ENCODE measurements around the gene CFAP68.

CFAP68 gene

DNA sequence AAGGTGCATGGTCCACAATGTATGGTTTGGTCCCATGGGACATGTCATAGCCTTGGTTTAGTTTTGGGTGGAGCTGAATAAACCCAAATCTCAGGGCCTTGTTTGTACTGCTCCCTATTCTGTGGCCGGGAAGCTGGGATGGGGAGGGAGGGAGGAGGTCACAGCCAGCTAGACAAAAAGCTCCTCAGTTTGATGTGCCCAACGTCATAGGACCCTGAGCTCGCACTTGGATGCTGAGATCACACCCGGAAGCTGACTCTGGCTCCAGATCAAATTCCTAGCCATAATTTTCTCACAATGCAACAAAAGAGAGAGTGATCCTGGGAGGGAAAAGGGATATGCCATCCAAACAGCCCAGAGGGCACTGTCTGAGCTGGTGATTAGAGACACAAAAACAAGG, 34.7 kb downstream of the CFAP68 start:
- Histone ChIP-seq H3K27ac (ENCODE audit: insufficient read depth, low read depth, low read length, poor library complexity, severe bottlenecking) (no peak overlapping the region), H3K27me3 (ENCODE audit: control insufficient read depth, insufficient read depth, low read length, poor library complexity, severe bottlenecking) (no peaks in the 10 kb centered on the region), H3K36me3 (ENCODE audit: control insufficient read depth, insufficient read depth, low read length) (no peaks in the 10 kb centered on the region), H3K4me3 (ENCODE audit: insufficient read depth, low read depth, low read length) (no peak overlapping the region), H3K4me1 (ENCODE audit: control insufficient read depth, insufficient read depth, low read length) (peaks cover 14% of the 10 kb centered on the region), H3K9me3 (ENCODE audit: control insufficient read depth, low read length) (no peaks in the 10 kb centered on the region)
- WGBS, 2 experiments = 88% methylated on average over 4 of the region's 4 CpGs

GRCh38 chr11:111916768-111917167, 37.4 kb downstream of the CFAP68 start:
- peaks cover 9% of the 10 kb centered on the region for H3K4me1 ChIP-seq (ENCODE audit: control insufficient read depth, insufficient read depth, low read length)
- no peaks in the 10 kb centered on the region for H3K27me3 ChIP-seq (ENCODE audit: control insufficient read depth, insufficient read depth, low read length, poor library complexity, severe bottlenecking)
- 95 to 96% methylated on average over 1 of the region's 1 CpG for WGBS, 2 experiments
- no peaks in the 10 kb centered on the region for H3K9me3 ChIP-seq (ENCODE audit: control insufficient read depth, low read length)
- no peaks in the 10 kb centered on the region for H3K36me3 ChIP-seq (ENCODE audit: control insufficient read depth, insufficient read depth, low read length)
- no peak overlapping the region for H3K4me3 ChIP-seq (ENCODE audit: insufficient read depth, low read depth, low read length)
- H3K27ac ChIP-seq (ENCODE audit: insufficient read depth, low read depth, low read length, poor library complexity, severe bottlenecking) = no peak overlapping the region

DNA sequence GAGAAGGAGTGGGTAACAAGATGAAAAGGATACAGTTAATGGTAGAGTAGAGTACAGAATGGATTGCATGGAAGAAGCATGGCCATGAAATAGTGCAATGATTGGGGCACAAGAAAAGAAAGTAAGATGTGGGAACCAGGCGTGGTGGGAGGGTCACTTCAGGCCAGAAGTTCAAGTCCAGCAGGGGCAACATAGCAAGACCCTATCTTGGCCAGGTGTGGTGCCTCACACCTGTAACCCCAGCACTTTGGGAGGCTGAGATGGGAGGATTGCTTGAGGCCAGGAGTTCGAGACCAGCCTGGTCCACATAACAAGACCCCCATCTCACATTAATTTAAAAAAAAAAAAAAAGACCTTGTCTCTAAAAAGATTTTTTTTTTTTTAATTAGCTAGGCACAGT, 38.0 kb downstream of the CFAP68 start:
- H3K27ac ChIP-seq (ENCODE audit: insufficient read depth, low read depth, low read length, poor library complexity, severe bottlenecking) = no peak overlapping the region
- 93 to 98% methylated on average over 1 to 2 of the region's 2 CpGs for WGBS, 2 experiments
- H3K9me3 ChIP-seq (ENCODE audit: control insufficient read depth, low read length) = no peaks in the 10 kb centered on the region
- no peak overlapping the region for H3K4me3 ChIP-seq (ENCODE audit: insufficient read depth, low read depth, low read length)
- peaks cover 4% of the 10 kb centered on the region for H3K4me1 ChIP-seq (ENCODE audit: control insufficient read depth, insufficient read depth, low read length)
- no peaks in the 10 kb centered on the region for H3K27me3 ChIP-seq (ENCODE audit: control insufficient read depth, insufficient read depth, low read length, poor library complexity, severe bottlenecking)
- H3K36me3 ChIP-seq (ENCODE audit: control insufficient read depth, insufficient read depth, low read length) = no peaks in the 10 kb centered on the region

DNA sequence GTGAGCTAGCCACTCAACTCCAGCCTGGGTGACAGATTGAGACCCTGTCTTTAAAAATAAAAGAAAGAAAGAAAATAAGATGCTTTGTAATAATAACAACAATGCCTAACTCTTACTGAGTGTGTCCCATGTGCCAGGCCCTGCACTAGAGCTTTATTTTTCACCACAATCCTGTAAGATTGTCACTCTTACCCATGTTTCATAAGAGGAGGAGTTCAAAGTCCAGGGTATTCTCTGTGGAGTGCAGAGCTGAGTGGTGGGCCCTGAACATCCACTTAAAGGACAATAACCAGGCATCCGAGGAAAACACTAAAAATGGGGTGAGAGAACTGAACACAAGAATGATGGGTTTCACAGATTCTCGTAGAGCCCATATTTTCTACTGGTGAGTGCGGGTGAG, 38.4 kb downstream of the CFAP68 start:
- Histone ChIP-seq H3K27ac (ENCODE audit: insufficient read depth, low read depth, low read length, poor library complexity, severe bottlenecking) (no peak overlapping the region), H3K4me3 (ENCODE audit: insufficient read depth, low read depth, low read length) (no peak overlapping the region), H3K27me3 (ENCODE audit: control insufficient read depth, insufficient read depth, low read length, poor library complexity, severe bottlenecking) (no peaks in the 10 kb centered on the region), H3K4me1 (ENCODE audit: control insufficient read depth, insufficient read depth, low read length) (no peaks in the 10 kb centered on the region), H3K9me3 (ENCODE audit: control insufficient read depth, low read length) (no peaks in the 10 kb centered on the region), H3K36me3 (ENCODE audit: control insufficient read depth, insufficient read depth, low read length) (no peaks in the 10 kb centered on the region)
- WGBS, 2 experiments = 94 to 96% methylated on average over 3 of the region's 3 CpGs

DNA sequence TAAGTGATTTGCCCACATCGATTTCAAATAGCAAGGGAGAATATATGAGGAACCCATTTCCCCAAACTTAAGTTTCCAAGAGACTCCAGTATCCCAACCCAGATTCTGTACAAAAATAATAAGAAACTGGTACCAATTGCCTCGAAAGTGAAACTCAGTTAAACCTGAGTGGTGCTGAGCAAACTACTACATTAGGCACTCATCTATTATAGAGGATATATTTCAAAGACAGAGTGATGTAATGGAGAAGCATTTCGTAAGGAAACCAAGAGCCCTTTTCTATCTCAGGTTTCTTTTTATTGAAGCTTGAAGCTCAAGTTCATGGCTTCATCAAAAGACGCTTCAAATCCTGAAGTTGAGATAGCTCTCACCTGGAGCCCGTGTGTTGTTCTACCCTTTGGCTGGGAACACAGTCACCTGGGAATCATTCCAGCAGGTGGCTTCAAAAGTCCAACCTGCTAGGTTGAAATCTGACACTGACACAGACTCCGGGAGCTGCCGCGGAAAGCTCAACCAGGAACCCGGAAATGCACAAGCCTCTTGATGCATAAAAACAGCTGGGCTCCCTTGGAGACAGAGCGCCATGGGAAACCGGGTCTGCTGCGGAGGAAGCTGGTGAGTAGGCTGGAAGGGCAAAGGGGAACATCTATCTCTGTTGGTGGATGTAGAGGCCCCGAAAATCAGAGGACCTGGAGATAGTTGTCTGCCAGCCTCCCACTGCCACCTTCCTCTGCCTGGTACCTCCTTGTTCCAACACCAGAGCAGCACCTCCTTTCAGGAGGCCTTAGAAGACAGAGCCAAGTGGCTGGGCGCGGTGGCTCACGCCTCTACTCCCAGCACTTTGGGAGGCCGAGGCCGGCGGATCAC, 39.3 kb downstream of the CFAP68 start, which contains the start of gene C11orf52:
Gene C11orf52, plus strand, starts transcription at position 524 of the 867 bp plus-strand sequence. Its CDS starts 60 bp downstream, at position 584.
- Histone ChIP-seq H3K27me3 (ENCODE audit: control insufficient read depth, insufficient read depth, low read length, poor library complexity, severe bottlenecking) (no peaks in the 10 kb centered on the region), H3K4me3 (ENCODE audit: insufficient read depth, low read depth, low read length) (no peak within 1 kb of the TSS), H3K36me3 (ENCODE audit: control insufficient read depth, insufficient read depth, low read length) (no peaks in the 10 kb centered on the region), H3K27ac (ENCODE audit: insufficient read depth, low read depth, low read length, poor library complexity, severe bottlenecking) (no peak within 1 kb of the TSS), H3K4me1 (ENCODE audit: control insufficient read depth, insufficient read depth, low read length) (peaks cover under 1% of the 10 kb centered on the region), H3K9me3 (ENCODE audit: control insufficient read depth, low read length) (no peaks in the 10 kb centered on the region)
- WGBS, 2 experiments = 64 to 65% methylated on average over 19 of the region's 19 CpGs

- Histone ChIP-seq H3K27ac (ENCODE audit: insufficient read depth, low read depth, low read length, poor library complexity, severe bottlenecking) (no peak overlapping the region), H3K27me3 (ENCODE audit: control insufficient read depth, insufficient read depth, low read length, poor library complexity, severe bottlenecking) (no peaks in the 10 kb centered on the region), H3K9me3 (ENCODE audit: control insufficient read depth, low read length) (no peaks in the 10 kb centered on the region), H3K4me3 (ENCODE audit: insufficient read depth, low read depth, low read length) (no peak overlapping the region), H3K36me3 (ENCODE audit: control insufficient read depth, insufficient read depth, low read length) (no peaks in the 10 kb centered on the region), H3K4me1 (ENCODE audit: control insufficient read depth, insufficient read depth, low read length) (peaks cover 5% of the 10 kb centered on the region)
- WGBS, 2 experiments = 90 to 100% methylated on average over 2 of the region's 2 CpGs
These were observed 41.6 kb downstream of the CFAP68 start for GRCh38 chr11:111920908-111921307.

DNA sequence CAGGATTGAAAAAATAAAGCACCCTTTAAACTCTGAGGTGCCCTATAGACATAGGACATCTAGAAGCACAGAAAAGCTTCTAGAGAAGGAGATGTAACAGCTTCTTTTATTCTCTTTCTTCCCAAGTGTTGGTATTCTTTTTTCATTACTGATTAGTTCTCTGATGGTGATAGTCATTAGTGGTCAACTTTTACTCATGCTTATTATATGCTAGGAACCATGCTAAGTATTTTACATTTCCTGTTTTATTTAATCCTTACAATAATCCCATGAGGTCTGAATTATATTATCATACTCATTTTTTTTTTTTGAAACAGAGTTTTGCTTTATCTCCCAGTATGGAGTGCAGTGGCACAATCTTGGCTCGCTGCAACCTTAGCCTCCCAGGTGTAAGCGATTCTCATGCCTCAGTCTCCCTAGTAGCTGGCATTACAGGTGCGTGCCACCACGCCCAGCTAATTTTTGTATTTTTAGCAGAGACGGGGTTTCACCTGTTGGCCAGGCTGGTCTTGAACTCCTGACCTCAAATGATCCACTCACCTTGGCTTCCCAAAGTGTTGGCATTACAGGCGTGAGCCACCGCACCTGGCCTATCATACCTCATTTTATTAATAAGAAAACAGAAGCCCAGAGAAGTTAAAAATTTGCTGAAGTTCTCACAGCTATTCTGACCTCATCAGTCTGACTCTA, 42.3 kb downstream of the CFAP68 start:
- H3K27me3 ChIP-seq (ENCODE audit: control insufficient read depth, insufficient read depth, low read length, poor library complexity, severe bottlenecking) = no peaks in the 10 kb centered on the region
- H3K4me3 ChIP-seq (ENCODE audit: insufficient read depth, low read depth, low read length) = no peak overlapping the region
- no peak overlapping the region for H3K27ac ChIP-seq (ENCODE audit: insufficient read depth, low read depth, low read length, poor library complexity, severe bottlenecking)
- H3K36me3 ChIP-seq (ENCODE audit: control insufficient read depth, insufficient read depth, low read length) = no peaks in the 10 kb centered on the region
- no peaks in the 10 kb centered on the region for H3K9me3 ChIP-seq (ENCODE audit: control insufficient read depth, low read length)
- WGBS, 2 experiments = 92 to 93% methylated on average over 7 of the region's 7 CpGs
- peaks cover 11% of the 10 kb centered on the region for H3K4me1 ChIP-seq (ENCODE audit: control insufficient read depth, insufficient read depth, low read length)

- WGBS, 2 experiments = 82 to 85% methylated on average over 2 of the region's 2 CpGs
- Histone ChIP-seq H3K4me1 (ENCODE audit: control insufficient read depth, insufficient read depth, low read length) (peaks cover 11% of the 10 kb centered on the region), H3K9me3 (ENCODE audit: control insufficient read depth, low read length) (no peaks in the 10 kb centered on the region), H3K27ac (ENCODE audit: insufficient read depth, low read depth, low read length, poor library complexity, severe bottlenecking) (no peak overlapping the region), H3K36me3 (ENCODE audit: control insufficient read depth, insufficient read depth, low read length) (no peaks in the 10 kb centered on the region), H3K27me3 (ENCODE audit: control insufficient read depth, insufficient read depth, low read length, poor library complexity, severe bottlenecking) (no peaks in the 10 kb centered on the region), H3K4me3 (ENCODE audit: insufficient read depth, low read depth, low read length) (no peak overlapping the region)
These were observed 43.5 kb downstream of the CFAP68 start for GRCh38 chr11:111922803-111923202.

- H3K9me3 ChIP-seq (ENCODE audit: control insufficient read depth, low read length) = no peaks in the 10 kb centered on the region
- no peak overlapping the region for H3K4me3 ChIP-seq (ENCODE audit: insufficient read depth, low read depth, low read length)
- H3K4me1 ChIP-seq (ENCODE audit: control insufficient read depth, insufficient read depth, low read length) = peaks cover 11% of the 10 kb centered on the region
- H3K27ac ChIP-seq (ENCODE audit: insufficient read depth, low read depth, low read length, poor library complexity, severe bottlenecking) = no peak overlapping the region
- H3K36me3 ChIP-seq (ENCODE audit: control insufficient read depth, insufficient read depth, low read length) = no peaks in the 10 kb centered on the region
- WGBS, 2 experiments = 67 to 71% methylated on average over 5 of the region's 5 CpGs
- H3K27me3 ChIP-seq (ENCODE audit: control insufficient read depth, insufficient read depth, low read length, poor library complexity, severe bottlenecking) = no peaks in the 10 kb centered on the region
These were observed 44.0 kb downstream of the CFAP68 start for GRCh38 chr11:111923351-111923788.

DNA sequence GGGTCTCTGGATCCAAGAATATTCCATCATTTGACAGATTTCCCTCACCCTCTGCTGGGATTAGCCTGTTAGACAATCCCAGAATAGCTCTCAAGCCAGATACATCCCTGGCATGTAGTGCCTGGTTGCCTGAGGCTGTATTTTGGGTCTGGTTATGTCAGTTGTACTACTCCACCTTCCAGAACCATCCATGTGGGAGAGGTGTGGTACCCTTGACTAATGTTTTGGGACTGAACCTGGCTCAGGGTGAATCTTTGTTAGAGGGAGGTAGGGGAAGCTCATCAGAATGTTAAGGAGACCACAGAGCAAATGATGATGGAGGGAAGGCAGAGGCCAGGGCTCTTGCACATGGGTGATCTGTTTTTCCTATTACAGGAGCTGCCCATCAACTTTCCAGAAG, 44.6 kb downstream of the CFAP68 start:
- no peaks in the 10 kb centered on the region for H3K9me3 ChIP-seq (ENCODE audit: control insufficient read depth, low read length)
- peaks cover 11% of the 10 kb centered on the region for H3K4me1 ChIP-seq (ENCODE audit: control insufficient read depth, insufficient read depth, low read length)
- no peaks in the 10 kb centered on the region for H3K27me3 ChIP-seq (ENCODE audit: control insufficient read depth, insufficient read depth, low read length, poor library complexity, severe bottlenecking)
- H3K27ac ChIP-seq (ENCODE audit: insufficient read depth, low read depth, low read length, poor library complexity, severe bottlenecking) = no peak overlapping the region
- no peak overlapping the region for H3K4me3 ChIP-seq (ENCODE audit: insufficient read depth, low read depth, low read length)
- H3K36me3 ChIP-seq (ENCODE audit: control insufficient read depth, insufficient read depth, low read length) = no peaks in the 10 kb centered on the region
